Measurements from ENCODE around the gene PDE9A. TPM values are rescaled to one million over a fixed set of nuclear protein-coding genes. Genes with fewer than 3 reads are reported as not detected.

The PDE9A gene
- total RNA-seq, 1 donor from 2014 or later = 27.4 TPM

DNA sequence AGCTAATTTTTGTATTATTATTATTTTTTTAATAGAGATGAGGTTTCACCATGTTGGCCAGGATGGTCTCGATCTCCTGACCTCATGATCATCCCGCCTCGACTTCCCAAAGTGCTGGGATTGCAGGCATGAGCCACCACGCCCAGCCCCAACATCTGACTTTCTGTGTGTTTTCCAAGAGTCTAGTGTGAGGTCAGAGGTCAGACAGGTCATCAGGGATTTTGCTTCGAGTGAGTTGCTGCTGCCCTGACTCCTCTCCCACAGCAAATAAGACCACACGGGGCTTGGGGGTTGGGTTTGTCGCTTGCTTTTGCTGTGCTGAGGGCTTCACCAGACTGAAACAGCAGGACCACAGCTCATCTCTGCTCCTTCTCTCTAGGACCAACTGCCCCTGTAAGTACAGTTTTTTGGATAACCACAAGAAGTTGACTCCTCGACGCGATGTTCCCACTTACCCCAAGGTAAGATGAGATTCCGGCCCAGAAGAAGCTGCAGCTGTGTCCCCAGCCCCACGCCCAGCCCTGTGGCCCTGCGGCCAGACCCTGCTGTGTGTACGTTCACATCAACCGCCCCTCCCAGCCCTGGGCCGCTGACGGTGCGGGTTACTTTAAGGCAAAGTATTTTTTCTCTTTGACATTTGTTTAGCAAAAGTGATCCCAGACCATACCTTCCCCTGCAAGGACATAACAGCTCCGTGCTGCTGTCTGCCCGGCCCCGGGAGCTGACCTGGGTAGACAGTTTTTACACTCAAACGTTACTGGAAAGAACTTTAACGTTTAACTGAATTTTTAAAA, 97.5 kb downstream of the PDE9A start:
- no peak overlapping the region for H3K4me3 Mint-ChIP-seq
- TF ChIP-seq, protein P1, sequence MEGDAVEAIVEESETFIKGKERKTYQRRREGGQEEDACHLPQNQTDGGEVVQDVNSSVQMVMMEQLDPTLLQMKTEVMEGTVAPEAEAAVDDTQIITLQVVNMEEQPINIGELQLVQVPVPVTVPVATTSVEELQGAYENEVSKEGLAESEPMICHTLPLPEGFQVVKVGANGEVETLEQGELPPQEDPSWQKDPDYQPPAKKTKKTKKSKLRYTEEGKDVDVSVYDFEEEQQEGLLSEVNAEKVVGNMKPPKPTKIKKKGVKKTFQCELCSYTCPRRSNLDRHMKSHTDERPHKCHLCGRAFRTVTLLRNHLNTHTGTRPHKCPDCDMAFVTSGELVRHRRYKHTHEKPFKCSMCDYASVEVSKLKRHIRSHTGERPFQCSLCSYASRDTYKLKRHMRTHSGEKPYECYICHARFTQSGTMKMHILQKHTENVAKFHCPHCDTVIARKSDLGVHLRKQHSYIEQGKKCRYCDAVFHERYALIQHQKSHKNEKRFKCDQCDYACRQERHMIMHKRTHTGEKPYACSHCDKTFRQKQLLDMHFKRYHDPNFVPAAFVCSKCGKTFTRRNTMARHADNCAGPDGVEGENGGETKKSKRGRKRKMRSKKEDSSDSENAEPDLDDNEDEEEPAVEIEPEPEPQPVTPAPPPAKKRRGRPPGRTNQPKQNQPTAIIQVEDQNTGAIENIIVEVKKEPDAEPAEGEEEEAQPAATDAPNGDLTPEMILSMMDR (IDR thresholded peaks at IDR 0.05; ENCODE audit: unreplicated experiment) = no peak
- H3K9me3 Mint-ChIP-seq = no peaks in the 10 kb centered on the region
- no peak overlapping the region for H3K27ac Mint-ChIP-seq
- no peak for DNase-seq (ENCODE audit: low spot score in 2 of 2, unreplicated experiment in 2 of 2)
- peaks cover 11% of the 10 kb centered on the region for H3K36me3 Mint-ChIP-seq
- H3K27me3 Mint-ChIP-seq (ENCODE audit: low read depth) = no peaks in the 10 kb centered on the region
- H3K4me1 Mint-ChIP-seq = no peaks in the 10 kb centered on the region

DNA sequence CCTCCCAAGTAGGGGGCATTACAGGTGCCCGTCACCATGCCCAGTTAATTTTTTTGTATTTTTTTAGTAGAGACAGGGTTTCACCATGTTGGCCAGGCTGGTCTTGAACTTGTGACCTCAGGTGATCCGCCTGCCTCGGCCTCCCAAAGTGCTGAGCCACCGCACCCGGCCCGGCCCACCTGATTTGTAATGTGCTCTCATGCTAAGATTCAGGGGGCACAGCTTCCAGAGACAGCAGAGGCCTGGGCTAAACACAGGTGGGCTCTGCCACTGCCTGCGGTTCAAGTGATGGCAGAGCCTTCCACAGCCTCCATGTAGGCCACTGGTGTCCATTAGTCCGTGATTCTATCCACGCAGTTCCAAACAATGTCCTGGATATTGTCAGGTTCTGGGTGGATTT, 98.4 kb downstream of the PDE9A start:
- no peak for DNase-seq (ENCODE audit: low spot score in 2 of 2, unreplicated experiment in 2 of 2)
- TF ChIP-seq, protein P1 (IDR thresholded peaks at IDR 0.05; ENCODE audit: unreplicated experiment) = no peak
- Mint-ChIP-seq H3K27me3 (ENCODE audit: low read depth) (no peaks in the 10 kb centered on the region), H3K9me3 (no peaks in the 10 kb centered on the region), H3K4me1 (no peaks in the 10 kb centered on the region), H3K27ac (no peak overlapping the region), H3K36me3 (peaks cover 11% of the 10 kb centered on the region), H3K4me3 (no peak overlapping the region)

DNA sequence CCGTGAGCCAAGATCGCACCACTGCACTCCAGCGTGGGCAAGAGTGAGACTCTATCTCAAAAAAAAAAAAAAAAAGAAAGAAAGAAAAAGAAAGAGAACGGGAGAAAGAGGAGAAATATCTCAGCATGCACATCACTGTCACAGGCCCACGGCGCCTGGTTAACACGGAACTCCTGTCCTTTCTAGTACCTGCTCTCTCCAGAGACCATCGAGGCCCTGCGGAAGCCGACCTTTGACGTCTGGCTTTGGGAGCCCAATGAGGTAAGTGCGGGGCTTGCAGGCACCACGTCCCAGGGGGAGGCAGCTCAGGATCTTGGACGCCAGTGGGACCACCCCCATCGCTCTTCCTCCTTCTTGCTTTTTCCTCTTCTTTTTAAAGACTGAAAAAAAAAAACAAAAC, 100.4 kb downstream of the PDE9A start:
- TF ChIP-seq, protein P1 (IDR thresholded peaks at IDR 0.05; ENCODE audit: unreplicated experiment) = no peak
- H3K4me3 Mint-ChIP-seq = no peak overlapping the region
- no peaks in the 10 kb centered on the region for H3K4me1 Mint-ChIP-seq

DNA sequence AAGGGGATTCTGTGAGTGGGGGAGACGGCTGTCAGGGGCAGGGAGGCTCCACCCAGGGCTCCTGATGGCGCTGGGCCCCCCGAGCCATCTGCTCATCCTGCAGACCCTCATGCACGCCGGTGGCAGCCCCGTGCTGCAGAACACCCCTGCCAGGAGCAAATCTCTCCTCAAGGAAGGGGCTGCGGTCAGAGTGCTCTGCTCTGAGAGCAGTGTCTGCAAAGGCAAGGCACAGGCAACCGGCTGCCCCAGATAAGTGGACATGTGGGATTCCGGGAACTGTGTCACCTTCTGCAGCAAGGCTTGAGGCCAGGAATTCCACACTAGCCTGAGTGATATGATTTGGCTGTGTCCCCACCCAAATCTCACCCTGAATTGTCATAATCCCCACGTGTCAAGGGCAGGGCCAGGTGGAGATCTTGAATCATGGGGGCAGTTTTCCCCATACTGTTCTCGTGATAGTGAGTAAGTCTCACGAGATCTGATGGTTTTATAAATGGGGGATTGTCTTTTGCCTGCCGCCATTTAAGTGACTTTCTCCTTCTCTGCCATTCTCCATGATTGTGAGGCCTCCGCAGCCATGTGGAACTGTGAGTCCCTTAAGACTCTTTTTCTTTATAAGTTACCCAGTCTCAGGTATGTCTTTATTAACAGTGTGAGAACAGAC, 101.0 kb downstream of the PDE9A start:
- TF ChIP-seq, protein P1 (IDR thresholded peaks at IDR 0.05; ENCODE audit: unreplicated experiment) = no peak
- Mint-ChIP-seq H3K27ac (no peak overlapping the region), H3K9me3 (no peaks in the 10 kb centered on the region), H3K4me1 (no peaks in the 10 kb centered on the region), H3K4me3 (no peak overlapping the region), H3K27me3 (ENCODE audit: low read depth) (no peaks in the 10 kb centered on the region), H3K36me3 (peaks cover 13% of the 10 kb centered on the region)
- DNase-seq (ENCODE audit: low spot score in 2 of 2, unreplicated experiment in 2 of 2) = no peak

More for the DNA sequence above, 100.4 kb downstream of the PDE9A start:
- DNase-seq (ENCODE audit: low spot score in 2 of 2, unreplicated experiment in 2 of 2) = no peak
- H3K27ac Mint-ChIP-seq = no peak overlapping the region
- H3K27me3 Mint-ChIP-seq (ENCODE audit: low read depth) = no peaks in the 10 kb centered on the region
- peaks cover 13% of the 10 kb centered on the region for H3K36me3 Mint-ChIP-seq
- no peaks in the 10 kb centered on the region for H3K9me3 Mint-ChIP-seq

DNA sequence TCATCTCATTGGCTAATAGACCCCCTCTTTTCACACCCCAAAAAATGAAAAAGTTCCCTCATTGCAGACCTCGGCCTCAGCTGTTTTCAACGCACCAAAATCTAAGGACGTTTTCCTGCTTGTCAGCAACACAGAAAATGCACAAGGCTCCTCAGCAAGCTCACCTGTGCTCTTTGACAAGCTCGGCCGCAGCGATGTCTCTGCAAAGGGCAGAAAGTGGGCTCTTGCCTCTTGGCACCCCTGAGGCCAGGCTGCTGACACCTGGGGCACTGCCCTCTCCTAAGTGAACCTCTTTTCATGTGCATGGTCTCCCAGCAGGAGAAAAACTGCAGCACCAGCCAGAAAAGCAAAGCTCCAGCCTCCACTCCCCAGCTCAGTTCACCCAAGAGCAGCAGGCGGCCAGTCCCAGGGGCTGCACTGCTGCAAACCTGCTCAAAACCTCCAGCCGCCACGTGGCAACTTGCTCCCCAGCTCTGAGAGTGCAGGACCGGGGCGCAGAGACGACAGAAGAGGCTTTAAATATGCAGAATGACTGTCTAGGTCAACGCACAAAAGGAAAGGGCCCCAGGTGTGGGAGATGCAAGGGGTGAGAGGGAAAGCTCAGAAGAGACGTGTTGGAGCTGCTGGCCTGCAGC, 101.7 kb downstream of the PDE9A start:
- no peak overlapping the region for H3K27ac Mint-ChIP-seq
- DNase-seq (ENCODE audit: low spot score in 2 of 2, unreplicated experiment in 2 of 2) = no peak
- TF ChIP-seq, protein P1 (IDR thresholded peaks at IDR 0.05; ENCODE audit: unreplicated experiment) = no peak
- no peak overlapping the region for H3K4me3 Mint-ChIP-seq
- no peaks in the 10 kb centered on the region for H3K9me3 Mint-ChIP-seq
- no peaks in the 10 kb centered on the region for H3K27me3 Mint-ChIP-seq (ENCODE audit: low read depth)
- peaks cover 13% of the 10 kb centered on the region for H3K36me3 Mint-ChIP-seq
- no peaks in the 10 kb centered on the region for H3K4me1 Mint-ChIP-seq

Measured in mesothelial cell of epicardium (in vitro differentiated cells).